ENCODE results near the gene PPARG.
"Not testable (repeated sequence)": the region's sequence is repeated elsewhere in the genome, so short reads cannot be mapped to it uniquely, and the experiment has no call there.

DNA sequence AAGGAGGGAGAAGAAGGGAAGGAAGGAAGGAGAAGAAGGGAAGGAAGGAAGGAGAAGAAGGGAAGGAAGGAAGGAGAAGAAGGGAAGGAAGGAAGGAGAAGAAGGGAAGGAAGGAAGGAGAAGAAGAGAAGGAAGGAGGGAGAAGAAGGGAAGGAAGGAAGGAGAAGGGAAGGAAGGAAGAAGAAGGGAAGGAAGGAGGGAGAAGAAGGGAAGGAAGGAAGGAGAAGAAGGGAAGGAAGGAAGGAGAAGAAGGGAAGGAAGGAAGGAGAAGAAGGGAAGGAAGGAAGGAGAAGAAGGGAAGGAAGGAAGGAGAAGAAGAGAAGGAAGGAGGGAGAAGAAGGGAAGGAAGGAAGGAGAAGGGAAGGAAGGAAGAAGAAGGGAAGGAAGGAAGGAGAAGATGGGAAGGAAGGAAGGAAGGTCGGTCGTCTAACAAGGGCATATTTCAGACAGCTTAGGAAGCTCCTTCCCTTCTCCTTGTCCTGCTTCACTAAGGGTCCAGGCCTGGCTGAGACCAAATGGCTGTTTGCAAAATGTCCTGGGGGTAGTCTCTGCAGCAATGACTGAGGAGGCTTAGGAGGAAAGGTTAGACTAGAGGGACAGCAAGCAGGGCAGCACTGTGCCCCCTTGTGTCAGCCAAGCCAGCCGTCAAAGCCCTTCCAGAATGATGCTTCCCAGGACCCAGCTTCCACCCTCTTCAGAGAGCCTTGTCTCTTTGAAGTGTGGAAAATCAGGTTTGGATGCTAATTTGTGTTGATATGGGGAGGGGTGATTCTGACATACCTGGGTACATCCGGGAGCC lies 159.7 kb downstream of the PPARG start:
- TF ChIP-seq, protein P1, sequence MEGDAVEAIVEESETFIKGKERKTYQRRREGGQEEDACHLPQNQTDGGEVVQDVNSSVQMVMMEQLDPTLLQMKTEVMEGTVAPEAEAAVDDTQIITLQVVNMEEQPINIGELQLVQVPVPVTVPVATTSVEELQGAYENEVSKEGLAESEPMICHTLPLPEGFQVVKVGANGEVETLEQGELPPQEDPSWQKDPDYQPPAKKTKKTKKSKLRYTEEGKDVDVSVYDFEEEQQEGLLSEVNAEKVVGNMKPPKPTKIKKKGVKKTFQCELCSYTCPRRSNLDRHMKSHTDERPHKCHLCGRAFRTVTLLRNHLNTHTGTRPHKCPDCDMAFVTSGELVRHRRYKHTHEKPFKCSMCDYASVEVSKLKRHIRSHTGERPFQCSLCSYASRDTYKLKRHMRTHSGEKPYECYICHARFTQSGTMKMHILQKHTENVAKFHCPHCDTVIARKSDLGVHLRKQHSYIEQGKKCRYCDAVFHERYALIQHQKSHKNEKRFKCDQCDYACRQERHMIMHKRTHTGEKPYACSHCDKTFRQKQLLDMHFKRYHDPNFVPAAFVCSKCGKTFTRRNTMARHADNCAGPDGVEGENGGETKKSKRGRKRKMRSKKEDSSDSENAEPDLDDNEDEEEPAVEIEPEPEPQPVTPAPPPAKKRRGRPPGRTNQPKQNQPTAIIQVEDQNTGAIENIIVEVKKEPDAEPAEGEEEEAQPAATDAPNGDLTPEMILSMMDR (IDR thresholded peaks at IDR 0.05) = not testable (repeated sequence)
- TF ChIP-seq POLR2A (IDR thresholded peaks at IDR 0.05); POLR2AphosphoS5 (IDR thresholded peaks at IDR 0.05; ENCODE audit: insufficient read depth in 1 of 2, low read depth in 1 of 2): not testable (repeated sequence)

Data from vagina (tissue), 2 donors.